GM06990 (cell line): ENCODE measurements around the gene TAAR5.
"Not testable (repeated sequence)": the region's sequence is repeated elsewhere in the genome, so short reads cannot be mapped to it uniquely, and the experiment has no call there.

ENCODE experiments used
- DNase-seq: peaks from one replicate; pipeline ENCODE4 v3.0.0-alpha.2; 2011; ENCODE audit not compliant: insufficient read length; ENCODE audit errors: extremely low read depth
- H3K27me3 ChIP-seq: replicated peaks from 2 replicates; pipeline ENCODE4 v1.6.0; 2011; ENCODE audit warnings: low read length; ENCODE audit not compliant: control insufficient read depth, insufficient read depth
- H3K36me3 ChIP-seq: 2 replicates; pipeline ENCODE4 v1.5.1; 2011; ENCODE audit warnings: low read length; ENCODE audit not compliant: control insufficient read depth, insufficient read depth
- H3K4me3 ChIP-seq: replicated peaks from 2 replicates; pipeline ENCODE4 v1.5.1; 2011; ENCODE audit warnings: low read depth, mild to moderate bottlenecking, control low read depth, low read length
- TF ChIP-seq, protein P1 (sequence below): IDR thresholded peaks from 2 replicates; pipeline ENCODE4 v1.5.1; 2011; ENCODE audit warnings: low read length, control low read depth, mild to moderate bottlenecking, inconsistent platforms; ENCODE audit not compliant: insufficient read depth, poor library complexity, severe bottlenecking

Gene TAAR5

DNA sequence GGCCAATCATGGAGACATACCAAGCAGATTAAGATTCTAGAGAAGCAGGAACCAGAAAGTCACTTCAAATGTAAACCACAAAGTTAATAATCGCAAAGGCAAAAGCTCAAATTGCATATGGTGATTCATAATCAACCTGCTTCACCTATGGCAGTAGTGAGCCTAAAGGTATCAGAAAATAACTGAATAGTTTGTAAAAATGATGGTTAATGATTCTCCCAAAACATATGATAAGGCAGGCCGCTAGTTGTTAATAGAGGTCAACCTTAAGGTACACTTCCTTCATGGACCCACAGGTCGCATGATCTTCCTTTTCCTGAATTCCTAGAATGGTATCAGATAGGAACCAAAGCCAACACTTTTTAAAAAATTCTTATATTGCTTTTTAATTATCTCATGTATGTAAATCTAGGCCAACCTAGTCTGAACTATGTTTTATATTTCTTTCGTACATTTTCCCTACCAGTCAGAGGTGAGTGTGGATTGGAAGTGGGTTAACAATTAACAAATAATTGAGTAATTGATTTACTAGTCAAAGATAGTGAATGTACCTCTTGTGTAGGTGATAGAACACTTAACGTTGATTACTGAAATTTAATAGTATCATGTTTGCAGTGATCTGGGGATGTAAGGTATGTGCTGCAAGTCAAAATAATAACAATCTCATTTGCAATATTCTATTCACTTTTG lies 18.1 kb upstream of the TAAR5 start:
- H3K36me3 ChIP-seq: no peaks in the 10 kb centered on the region
- DNase-seq: no peak
- no peaks in the 10 kb centered on the region; the same call in 1 of the 2 replicates for H3K27me3 ChIP-seq

DNA sequence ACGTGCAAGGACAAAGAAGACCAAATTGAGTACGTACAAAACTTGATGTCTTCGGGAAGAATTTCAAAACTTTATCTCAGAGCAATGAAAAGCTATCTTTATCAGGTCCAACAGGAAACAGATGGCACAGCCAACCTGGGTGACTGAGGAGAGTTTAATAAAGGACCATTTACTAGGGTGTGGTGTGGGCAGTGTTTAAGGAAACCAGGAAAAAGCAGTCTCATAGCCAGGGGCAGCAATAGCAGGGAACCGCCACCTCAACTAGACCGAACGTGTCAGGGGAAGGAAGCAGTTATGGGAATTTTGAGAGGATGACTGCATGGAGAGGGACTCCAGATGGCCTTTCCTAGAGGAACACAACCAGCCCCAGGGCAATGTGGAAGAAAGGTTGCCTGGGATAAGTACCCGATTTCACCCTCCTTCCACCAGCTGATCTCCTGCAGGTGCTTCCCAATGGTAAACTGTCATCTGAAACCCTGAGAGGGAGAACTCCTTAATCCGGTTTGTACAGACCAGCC lies 15.2 kb upstream of the TAAR5 start:
- TF ChIP-seq, protein P1, sequence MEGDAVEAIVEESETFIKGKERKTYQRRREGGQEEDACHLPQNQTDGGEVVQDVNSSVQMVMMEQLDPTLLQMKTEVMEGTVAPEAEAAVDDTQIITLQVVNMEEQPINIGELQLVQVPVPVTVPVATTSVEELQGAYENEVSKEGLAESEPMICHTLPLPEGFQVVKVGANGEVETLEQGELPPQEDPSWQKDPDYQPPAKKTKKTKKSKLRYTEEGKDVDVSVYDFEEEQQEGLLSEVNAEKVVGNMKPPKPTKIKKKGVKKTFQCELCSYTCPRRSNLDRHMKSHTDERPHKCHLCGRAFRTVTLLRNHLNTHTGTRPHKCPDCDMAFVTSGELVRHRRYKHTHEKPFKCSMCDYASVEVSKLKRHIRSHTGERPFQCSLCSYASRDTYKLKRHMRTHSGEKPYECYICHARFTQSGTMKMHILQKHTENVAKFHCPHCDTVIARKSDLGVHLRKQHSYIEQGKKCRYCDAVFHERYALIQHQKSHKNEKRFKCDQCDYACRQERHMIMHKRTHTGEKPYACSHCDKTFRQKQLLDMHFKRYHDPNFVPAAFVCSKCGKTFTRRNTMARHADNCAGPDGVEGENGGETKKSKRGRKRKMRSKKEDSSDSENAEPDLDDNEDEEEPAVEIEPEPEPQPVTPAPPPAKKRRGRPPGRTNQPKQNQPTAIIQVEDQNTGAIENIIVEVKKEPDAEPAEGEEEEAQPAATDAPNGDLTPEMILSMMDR: no peak
- no peaks in the 10 kb centered on the region; the same call in 1 of the 2 replicates for H3K27me3 ChIP-seq
- DNase-seq: no peak
- H3K36me3 ChIP-seq: no peaks in the 10 kb centered on the region
- no peak overlapping the region for H3K4me3 ChIP-seq

More for the DNA sequence above, 18.1 kb upstream of the TAAR5 start:
- TF ChIP-seq, protein P1: no peak
- no peak overlapping the region for H3K4me3 ChIP-seq

DNA sequence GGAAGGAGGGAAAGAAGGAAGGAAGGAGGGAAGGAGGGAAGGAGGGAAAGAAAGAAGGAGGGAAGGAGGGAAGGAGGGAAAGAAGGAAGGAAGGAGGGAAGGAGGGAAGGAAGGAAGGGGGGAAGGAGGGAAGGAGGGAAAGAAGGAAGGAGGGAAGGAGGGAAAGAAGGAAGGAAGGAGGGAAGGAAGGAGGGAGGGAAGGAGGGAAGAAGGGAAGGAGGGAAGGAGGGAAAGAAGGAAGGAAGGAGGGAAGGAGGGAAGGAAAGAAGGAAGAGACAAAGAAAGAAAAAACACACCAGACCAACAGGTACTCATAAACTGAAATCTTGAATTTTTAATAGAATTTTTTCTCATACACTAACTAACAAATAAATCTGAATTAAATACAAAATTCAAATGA lies 11.4 kb upstream of the TAAR5 start:
- H3K4me3 ChIP-seq, H3K27me3 ChIP-seq, DNase-seq, H3K36me3 ChIP-seq: not testable (repeated sequence)

DNA sequence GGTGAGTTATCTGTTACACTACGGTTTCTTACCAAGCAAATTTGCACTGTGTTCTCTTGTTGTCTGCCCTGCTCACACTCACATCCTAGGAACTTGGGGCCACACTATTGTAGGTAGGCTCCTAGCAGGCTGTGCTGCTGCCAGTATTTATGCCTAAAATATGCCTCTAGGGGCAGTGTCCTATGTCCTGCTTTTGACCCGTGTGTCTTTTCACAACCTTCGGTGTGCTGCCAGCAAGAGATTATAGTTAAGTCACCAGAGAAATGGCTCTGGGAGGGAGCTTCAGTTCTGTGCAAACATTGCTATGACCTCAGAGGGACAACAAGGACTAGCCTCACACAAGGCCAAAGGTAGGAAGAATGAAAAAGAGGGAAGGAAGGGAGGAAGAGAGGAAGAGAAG lies 8.9 kb upstream of the TAAR5 start:
- DNase-seq: no peak
- TF ChIP-seq, protein P1: peak; percentile 57
- H3K36me3 ChIP-seq: no peaks in the 10 kb centered on the region
- no peaks in the 10 kb centered on the region; the same call in 1 of the 2 replicates for H3K27me3 ChIP-seq
- no peak overlapping the region for H3K4me3 ChIP-seq

DNA sequence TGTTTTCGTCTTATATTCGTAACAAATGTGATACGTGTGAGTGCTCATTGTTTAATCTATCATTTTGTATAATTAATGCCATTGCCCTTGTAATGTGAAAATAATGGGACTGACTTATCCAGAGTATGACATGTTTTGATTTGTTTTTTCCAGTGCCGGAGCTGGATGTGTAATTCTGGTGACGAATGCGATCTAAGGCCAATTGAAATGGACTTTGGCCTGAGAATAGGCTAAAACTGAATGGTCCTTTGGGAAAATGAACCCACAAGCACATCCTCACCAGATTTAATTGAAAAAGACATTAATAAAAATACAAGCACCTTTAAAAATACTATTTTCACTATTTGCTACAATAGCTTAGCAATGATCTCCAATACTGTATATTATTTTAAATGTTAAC lies 6.7 kb upstream of the TAAR5 start:
- no peak for DNase-seq
- Histone ChIP-seq H3K36me3 (no peaks in the 10 kb centered on the region), H3K4me3 (no peak overlapping the region), H3K27me3 (no peaks in the 10 kb centered on the region; the same call in 1 of the 2 replicates)
- TF ChIP-seq, protein P1: no peak

DNA sequence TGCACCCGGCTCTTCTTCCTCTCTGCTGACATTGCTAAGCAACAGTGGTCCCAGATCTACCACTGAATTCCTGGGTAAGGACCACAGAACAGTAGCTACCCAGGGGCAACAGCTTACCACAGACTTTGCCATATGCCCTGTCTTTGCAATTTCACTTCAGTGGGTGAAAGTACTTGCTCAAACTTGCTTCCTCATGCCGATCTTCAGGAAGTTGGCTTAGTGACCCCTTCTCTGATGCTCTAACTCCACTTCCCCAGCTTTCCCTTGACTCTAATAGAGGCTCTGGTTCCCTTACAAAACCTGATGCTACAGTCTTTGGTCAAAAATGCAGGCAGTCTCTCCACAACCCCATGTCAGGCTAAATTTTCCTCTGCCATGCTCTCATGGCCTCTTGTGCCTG lies 3.3 kb upstream of the TAAR5 start:
- no peak for DNase-seq
- H3K4me3 ChIP-seq: no peak overlapping the region
- H3K36me3 ChIP-seq: no peaks in the 10 kb centered on the region
- H3K27me3 ChIP-seq: no peaks in the 10 kb centered on the region
- TF ChIP-seq, protein P1: no peak
